SK-N-SH (cell line): ENCODE measurements around the gene ITGA6.
A peak's percentile ranks its signal among the peaks of the same experiment; 100 is the strongest.

ENCODE experiments used
- CHD2 ChIP-seq: fragments of 150-350 bp; IDR thresholded peaks from 2 replicates; pipeline ENCODE4 v1.6.1; 2018; ENCODE audit warnings: low read length; ENCODE audit not compliant: partially characterized antibody
- CTCF ChIP-seq: fragments of 200-600 bp; sonication (generic); IDR thresholded peaks from 2 replicates; pipeline ENCODE4 v1.6.1; 2017; ENCODE audit warnings: antibody characterized with exemption, mild to moderate bottlenecking, moderate library complexity
- EP300 ChIP-seq, 2 experiments: IDR thresholded peaks; 2 replicates each; pipeline versions ENCODE4 v1.4.0 to v1.6.1; 2012; ENCODE audit warnings: borderline replicate concordance in 1 of 2, low read depth in 1 of 2, low read length in 1 of 2
- MAX ChIP-seq: IDR thresholded peaks from 2 replicates; pipeline ENCODE4 v1.4.0; 2012; ENCODE audit warnings: low read depth
- RAD21 ChIP-seq: IDR thresholded peaks from 2 replicates; pipeline ENCODE4 v1.6.1; 2012; ENCODE audit warnings: mild to moderate bottlenecking, low read length
- RXRA ChIP-seq: IDR thresholded peaks from 2 replicates; pipeline ENCODE4 v1.4.0; 2012; ENCODE audit warnings: low read depth, mild to moderate bottlenecking, borderline replicate concordance
- SIN3A ChIP-seq: IDR thresholded peaks from 2 replicates; pipeline ENCODE4 v1.6.1; 2012; ENCODE audit warnings: low read depth, mild to moderate bottlenecking, low read length, moderate library complexity, borderline replicate concordance
- SMC3 ChIP-seq: IDR thresholded peaks from 2 replicates; pipeline ENCODE4 v1.6.1; 2012; ENCODE audit warnings: low read depth, low read length, improper control_type of control experiment

GRCh38 chr2:172467382-172467781 is 40.0 kb downstream of the ITGA6 start:
- TF ChIP-seq SIN3A, result no peak
- TF ChIP-seq MAX, result no peak
- no peak for TF ChIP-seq CTCF
- peak; percentile 30; the same call in 1 of the 2 replicates for TF ChIP-seq SMC3
- TF ChIP-seq RXRA, result no peak
- TF ChIP-seq RAD21, result peak; percentile 27
- no peak for TF ChIP-seq EP300 (IDR thresholded peaks at IDR 0.05; ENCODE audit: borderline replicate concordance in 1 of 2, low read depth in 1 of 2, low read length in 1 of 2)
- TF ChIP-seq CHD2, result no peak
